Neural cell (in vitro differentiated cells): Measurements from ENCODE around the gene ADAMTS6. TPM values are rescaled to one million over a fixed set of nuclear protein-coding genes. Genes with fewer than 3 reads are reported as not detected.

Experiments
- H2AFZ ChIP-seq: fragments of 200-600, 300-800 bp; sonication (generic), shearing (Covaris generic); 2 replicates; pipeline ENCODE4 v1.6.0; 2014; ENCODE audit warnings: low read depth, mild to moderate bottlenecking, antibody characterized with exemption, low read length, moderate library complexity
- H3F3A ChIP-seq: fragments of 200-600 bp; shearing (Covaris generic); 2 replicates; pipeline ENCODE4 v1.6.1; 2016; ENCODE audit warnings: mild to moderate bottlenecking, moderate library complexity, mixed read lengths, antibody characterized with exemption, low read length; ENCODE audit not compliant: insufficient read depth, poor library complexity, severe bottlenecking
- H3K27ac ChIP-seq: fragments of 200-600, 300-800 bp; sonication (generic), shearing (Covaris generic); 2 replicates; pipeline ENCODE4 v1.5.1; 2014; ENCODE audit warnings: mild to moderate bottlenecking, low read length, moderate library complexity
- H3K27me3 ChIP-seq: fragments of 300-800, 200-600 bp; sonication (generic), shearing (Covaris generic); 2 replicates; pipeline ENCODE4 v1.6.0; 2014; ENCODE audit warnings: mild to moderate bottlenecking, low read depth, low read length, moderate library complexity; ENCODE audit not compliant: insufficient read depth
- H3K36me3 ChIP-seq: fragments of 300-800, 200-600 bp; sonication (generic), shearing (Covaris generic); 2 replicates; pipeline ENCODE4 v1.5.1; 2014; ENCODE audit warnings: mild to moderate bottlenecking, antibody characterized with exemption, low read length, moderate library complexity; ENCODE audit not compliant: insufficient read depth
- H3K4me2 ChIP-seq: fragments of 300-800, 200-600 bp; sonication (generic), shearing (Covaris generic); 2 replicates; pipeline ENCODE4 v1.6.0; 2014; ENCODE audit warnings: mild to moderate bottlenecking, low read length
- H3K4me3 ChIP-seq: fragments of 300-800, 200-600 bp; sonication (generic), shearing (Covaris generic); 2 replicates; pipeline ENCODE4 v1.5.1; 2014; ENCODE audit warnings: mild to moderate bottlenecking, low read length, moderate library complexity
- H3K79me2 ChIP-seq: fragments of 200-600 bp; shearing (Covaris generic); replicated peaks from 2 replicates; pipeline ENCODE4 v1.6.0; 2014; ENCODE audit warnings: mild to moderate bottlenecking, low read length, moderate library complexity; ENCODE audit not compliant: insufficient read depth
- H3K9ac ChIP-seq: fragments of 300-800, 200-600 bp; sonication (generic), shearing (Covaris generic); 2 replicates; pipeline ENCODE4 v1.6.1; 2016; ENCODE audit warnings: mild to moderate bottlenecking, low read length, mixed read lengths
- H3K9me2 ChIP-seq: fragments of 200-600 bp; shearing (Covaris generic); 2 replicates; pipeline ENCODE4 v1.6.1; 2016; ENCODE audit warnings: mild to moderate bottlenecking, low read length, mixed read lengths; ENCODE audit not compliant: insufficient read depth
- H3K9me3 ChIP-seq: fragments of 200-600, 300-800 bp; sonication (generic), shearing (Covaris generic); 2 replicates; pipeline ENCODE4 v1.6.1; 2016; ENCODE audit warnings: mild to moderate bottlenecking, mixed run types, low read length, moderate library complexity, mixed read lengths
- H4K20me1 ChIP-seq: fragments of 200-600 bp; shearing (Covaris generic); 2 replicates; pipeline ENCODE4 v1.6.1; 2016; ENCODE audit warnings: mild to moderate bottlenecking, mixed run types; ENCODE audit not compliant: insufficient read depth
- EP300 ChIP-seq: fragments of 450-650 bp; conservative IDR thresholded peaks from 2 replicates; pipeline ENCODE4 v1.6.1; 2014; ENCODE audit warnings: antibody characterized with exemption, mild to moderate bottlenecking, moderate library complexity; ENCODE audit not compliant: poor library complexity, severe bottlenecking
- EZH2 ChIP-seq: fragments of 200-600, 300-800 bp; shearing (Covaris generic), sonication (generic); IDR thresholded peaks from 2 replicates; pipeline ENCODE4 v1.6.1; 2014; ENCODE audit warnings: antibody characterized with exemption, low read length, borderline replicate concordance, mild to moderate bottlenecking; ENCODE audit not compliant: insufficient read depth, poor library complexity, severe bottlenecking
- MXI1 ChIP-seq: fragments of 450-650 bp; conservative IDR thresholded peaks from 2 replicates; pipeline ENCODE4 v1.6.1; 2014; ENCODE audit warnings: antibody characterized with exemption, mild to moderate bottlenecking; ENCODE audit not compliant: poor library complexity, severe bottlenecking
- POLR2AphosphoS5 ChIP-seq: IDR thresholded peaks from 2 replicates; pipeline ENCODE4 v1.6.1; 2012
- RAD21 ChIP-seq: fragments of 450-650 bp; conservative IDR thresholded peaks from 2 replicates; pipeline ENCODE4 v1.6.1; 2014; ENCODE audit warnings: antibody characterized with exemption, mild to moderate bottlenecking, moderate library complexity
- SMC3 ChIP-seq: fragments of 450-650 bp; conservative IDR thresholded peaks from 2 replicates; pipeline ENCODE4 v1.6.1; 2014; ENCODE audit warnings: antibody characterized with exemption, mild to moderate bottlenecking, moderate library complexity; ENCODE audit not compliant: poor library complexity
- TAF1 ChIP-seq: IDR thresholded peaks from 2 replicates; pipeline ENCODE4 v1.6.1; 2012; ENCODE audit warnings: low read depth
- polyA plus RNA-seq: library from polyadenylated mRNA; depleted of rRNA; stranded (reverse); fragments of >200 nt; gene quantifications from 2 replicates; pipeline ENCODE4 v1.2.3, GENCODE V29; 2014
- TF ChIP-seq, protein P1 (sequence below): fragments of 450-650 bp; IDR thresholded peaks from 2 replicates; pipeline ENCODE4 v1.5.1; 2014; ENCODE audit warnings: antibody characterized with exemption, mild to moderate bottlenecking, moderate library complexity; ENCODE audit not compliant: poor library complexity, severe bottlenecking
- TF ChIP-seq, protein P2 (sequence below): IDR thresholded peaks from 2 replicates; pipeline ENCODE4 v1.6.1; 2012; ENCODE audit warnings: borderline replicate concordance

The ADAMTS6 gene
- polyA plus RNA-seq, 1 donor from 2014 or later: 0.58 TPM

DNA sequence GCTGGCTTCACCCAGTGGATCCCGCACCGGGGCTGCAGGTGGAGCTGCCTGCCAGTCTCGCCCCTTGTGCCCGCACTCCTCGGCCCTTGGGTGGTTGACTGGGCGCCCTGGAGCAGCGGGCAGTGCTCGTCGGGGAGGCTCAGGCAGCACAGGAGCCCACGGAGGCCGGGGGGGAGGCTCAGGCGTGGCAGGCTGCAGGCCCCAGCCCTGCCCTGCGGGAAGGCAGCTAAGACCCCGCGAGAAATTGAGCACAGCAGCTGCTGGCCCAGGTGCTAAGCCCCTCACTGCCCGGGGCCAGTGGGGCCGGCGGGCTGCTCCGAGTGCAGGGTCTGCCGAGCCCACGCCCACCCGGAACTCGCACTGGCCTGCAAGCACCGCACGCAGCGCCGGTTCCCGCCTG lies 3.7 kb upstream of the ADAMTS6 start:
- TF ChIP-seq MXI1 (no peak), SMC3 (no peak), POLR2AphosphoS5 (no peak), RAD21 (no peak), TAF1 (no peak), EZH2 (no peak), EP300 (no peak)
- TF ChIP-seq, protein P1, sequence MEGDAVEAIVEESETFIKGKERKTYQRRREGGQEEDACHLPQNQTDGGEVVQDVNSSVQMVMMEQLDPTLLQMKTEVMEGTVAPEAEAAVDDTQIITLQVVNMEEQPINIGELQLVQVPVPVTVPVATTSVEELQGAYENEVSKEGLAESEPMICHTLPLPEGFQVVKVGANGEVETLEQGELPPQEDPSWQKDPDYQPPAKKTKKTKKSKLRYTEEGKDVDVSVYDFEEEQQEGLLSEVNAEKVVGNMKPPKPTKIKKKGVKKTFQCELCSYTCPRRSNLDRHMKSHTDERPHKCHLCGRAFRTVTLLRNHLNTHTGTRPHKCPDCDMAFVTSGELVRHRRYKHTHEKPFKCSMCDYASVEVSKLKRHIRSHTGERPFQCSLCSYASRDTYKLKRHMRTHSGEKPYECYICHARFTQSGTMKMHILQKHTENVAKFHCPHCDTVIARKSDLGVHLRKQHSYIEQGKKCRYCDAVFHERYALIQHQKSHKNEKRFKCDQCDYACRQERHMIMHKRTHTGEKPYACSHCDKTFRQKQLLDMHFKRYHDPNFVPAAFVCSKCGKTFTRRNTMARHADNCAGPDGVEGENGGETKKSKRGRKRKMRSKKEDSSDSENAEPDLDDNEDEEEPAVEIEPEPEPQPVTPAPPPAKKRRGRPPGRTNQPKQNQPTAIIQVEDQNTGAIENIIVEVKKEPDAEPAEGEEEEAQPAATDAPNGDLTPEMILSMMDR: no peak
- TF ChIP-seq, protein P2, sequence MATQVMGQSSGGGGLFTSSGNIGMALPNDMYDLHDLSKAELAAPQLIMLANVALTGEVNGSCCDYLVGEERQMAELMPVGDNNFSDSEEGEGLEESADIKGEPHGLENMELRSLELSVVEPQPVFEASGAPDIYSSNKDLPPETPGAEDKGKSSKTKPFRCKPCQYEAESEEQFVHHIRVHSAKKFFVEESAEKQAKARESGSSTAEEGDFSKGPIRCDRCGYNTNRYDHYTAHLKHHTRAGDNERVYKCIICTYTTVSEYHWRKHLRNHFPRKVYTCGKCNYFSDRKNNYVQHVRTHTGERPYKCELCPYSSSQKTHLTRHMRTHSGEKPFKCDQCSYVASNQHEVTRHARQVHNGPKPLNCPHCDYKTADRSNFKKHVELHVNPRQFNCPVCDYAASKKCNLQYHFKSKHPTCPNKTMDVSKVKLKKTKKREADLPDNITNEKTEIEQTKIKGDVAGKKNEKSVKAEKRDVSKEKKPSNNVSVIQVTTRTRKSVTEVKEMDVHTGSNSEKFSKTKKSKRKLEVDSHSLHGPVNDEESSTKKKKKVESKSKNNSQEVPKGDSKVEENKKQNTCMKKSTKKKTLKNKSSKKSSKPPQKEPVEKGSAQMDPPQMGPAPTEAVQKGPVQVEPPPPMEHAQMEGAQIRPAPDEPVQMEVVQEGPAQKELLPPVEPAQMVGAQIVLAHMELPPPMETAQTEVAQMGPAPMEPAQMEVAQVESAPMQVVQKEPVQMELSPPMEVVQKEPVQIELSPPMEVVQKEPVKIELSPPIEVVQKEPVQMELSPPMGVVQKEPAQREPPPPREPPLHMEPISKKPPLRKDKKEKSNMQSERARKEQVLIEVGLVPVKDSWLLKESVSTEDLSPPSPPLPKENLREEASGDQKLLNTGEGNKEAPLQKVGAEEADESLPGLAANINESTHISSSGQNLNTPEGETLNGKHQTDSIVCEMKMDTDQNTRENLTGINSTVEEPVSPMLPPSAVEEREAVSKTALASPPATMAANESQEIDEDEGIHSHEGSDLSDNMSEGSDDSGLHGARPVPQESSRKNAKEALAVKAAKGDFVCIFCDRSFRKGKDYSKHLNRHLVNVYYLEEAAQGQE: no peak
- no peaks in the 10 kb centered on the region for H3K36me3 ChIP-seq
- no peaks in the 10 kb centered on the region for H3K9me3 ChIP-seq
- H3K27me3 ChIP-seq: peaks cover 3% of the 10 kb centered on the region
- no peaks in the 10 kb centered on the region for H3K9me2 ChIP-seq
- no peaks in the 10 kb centered on the region for H3K79me2 ChIP-seq
- H3K27ac ChIP-seq: no peak overlapping the region
- no peak overlapping the region for H3K4me2 ChIP-seq
- H2AFZ ChIP-seq: no peak overlapping the region
- no peak overlapping the region for H3K4me3 ChIP-seq
- H3K9ac ChIP-seq: no peak overlapping the region
- no peaks in the 10 kb centered on the region for H3F3A ChIP-seq
- no peaks in the 10 kb centered on the region for H4K20me1 ChIP-seq

DNA sequence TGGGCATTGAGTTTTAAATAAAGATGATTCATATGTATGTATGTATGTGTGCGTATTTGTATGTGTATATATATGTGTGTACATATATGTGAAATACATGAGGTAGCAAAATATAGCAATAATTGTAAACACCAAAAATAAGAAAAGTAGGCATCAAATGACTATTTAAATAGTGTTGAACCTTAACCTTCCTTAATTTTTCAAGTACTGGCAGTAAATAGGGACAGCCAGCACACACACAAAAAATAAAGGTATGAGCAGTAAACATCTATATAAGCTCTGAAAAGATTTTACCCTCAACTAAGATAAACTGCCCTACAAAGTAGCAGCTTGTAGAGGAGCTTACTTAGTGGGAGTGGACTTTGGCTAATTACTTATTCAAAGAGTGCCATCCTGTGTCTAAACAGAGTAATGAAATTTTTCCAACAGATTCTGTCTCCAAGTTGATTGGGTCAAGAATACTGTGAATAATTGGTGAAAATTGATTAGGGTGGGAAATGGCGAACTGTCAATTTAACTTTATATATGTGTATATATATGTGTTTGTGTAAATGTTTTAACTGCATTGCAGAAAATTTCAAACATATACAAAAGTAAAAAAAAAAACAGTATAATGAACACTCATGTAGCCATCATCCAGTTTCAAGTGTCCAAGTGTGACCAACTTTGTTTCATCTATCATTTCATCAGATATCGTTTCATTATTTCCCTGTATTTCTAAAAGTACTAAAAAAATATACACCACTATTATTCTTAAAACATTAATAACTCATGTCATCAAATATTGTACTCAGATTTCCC lies 2.0 kb upstream of the ADAMTS6 start:
- H2AFZ ChIP-seq: no peak overlapping the region

More for the DNA sequence above, 2.0 kb upstream of the ADAMTS6 start:
- TF ChIP-seq POLR2AphosphoS5 (no peak), RAD21 (peak; percentile 69), SMC3 (peak; percentile 67)
- TF ChIP-seq, protein P1: peak; percentile 61
- Histone ChIP-seq H3K27ac (no peak overlapping the region), H4K20me1 (no peaks in the 10 kb centered on the region), H3K9me2 (no peaks in the 10 kb centered on the region), H3K79me2 (peaks cover 4% of the 10 kb centered on the region), H3K27me3 (peaks cover 3% of the 10 kb centered on the region), H3K36me3 (no peaks in the 10 kb centered on the region), H3K4me2 (no peak overlapping the region), H3F3A (no peaks in the 10 kb centered on the region), H3K9me3 (no peaks in the 10 kb centered on the region), H3K9ac (no peak overlapping the region), H3K4me3 (peak overlapping the region; percentile 63)
